NCI-H460 (cell line): ENCODE data around the gene DEF6. TPM values are rescaled to one million over a fixed set of nuclear protein-coding genes. Genes with fewer than 3 reads are reported as not detected.
A peak's percentile ranks its signal among the peaks of the same experiment; 100 is the strongest.

Experiments
- DNase-seq: peaks from one replicate; pipeline ENCODE4 v3.0.0-alpha.2; 2016; ENCODE audit warnings: low read depth; ENCODE audit errors: extremely low read depth
- total RNA-seq: library from RNA; depleted of rRNA; stranded (reverse); fragments of >200 nt; shearing (Covaris generic); gene quantifications from 2 replicates; pipeline ENCODE4 v1.2.3, GENCODE V29; 2014

DEF6 gene
- total RNA-seq, 1 experiment from 2014 or later: 2.1 TPM

DNA sequence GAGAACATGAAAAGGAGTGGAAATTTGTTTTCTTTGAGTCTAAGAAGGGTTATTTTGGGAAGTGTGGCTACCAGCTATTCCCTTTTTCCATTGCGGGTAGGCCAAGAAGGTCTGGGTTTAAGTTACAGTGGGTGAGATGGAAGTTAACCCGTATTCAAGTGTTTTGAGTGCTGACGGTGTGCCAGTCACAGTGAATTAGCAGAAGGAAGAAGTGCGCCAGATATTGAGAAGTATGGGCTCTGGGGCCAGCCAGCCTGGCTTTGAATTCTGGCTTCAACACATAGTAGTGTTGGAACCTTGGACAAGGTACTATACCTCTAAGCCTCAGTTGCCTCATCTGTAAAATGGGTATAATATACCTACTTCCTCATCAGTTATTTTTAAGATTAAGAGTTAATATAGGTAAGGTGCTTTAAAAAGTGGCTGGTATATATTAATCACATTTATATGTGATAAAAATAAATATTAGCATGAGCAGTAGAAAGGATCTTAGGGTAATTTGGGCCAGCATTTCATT lies 21.8 kb upstream of the DEF6 start:
- no peak for DNase-seq

DNA sequence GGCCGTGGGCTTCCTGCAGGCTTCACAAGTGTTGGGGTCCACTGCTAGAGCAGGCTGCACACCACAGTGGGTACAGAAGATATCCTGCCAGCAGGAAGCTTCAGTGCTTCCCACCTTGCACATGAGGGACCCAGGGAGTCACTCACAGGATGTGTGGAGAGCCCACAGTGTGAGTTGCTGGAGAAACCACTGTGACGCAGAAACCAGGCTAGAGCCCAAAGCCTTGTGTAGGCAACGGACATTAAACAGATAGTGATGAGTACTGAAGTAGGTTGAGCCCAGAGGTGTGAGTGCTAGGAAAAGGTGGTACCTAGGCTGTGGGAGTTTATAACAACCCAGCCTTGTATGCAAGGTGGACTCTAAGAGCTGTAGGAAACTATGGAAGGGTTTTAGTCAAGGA lies 18.9 kb upstream of the DEF6 start:
- DNase-seq: no peak

DNA sequence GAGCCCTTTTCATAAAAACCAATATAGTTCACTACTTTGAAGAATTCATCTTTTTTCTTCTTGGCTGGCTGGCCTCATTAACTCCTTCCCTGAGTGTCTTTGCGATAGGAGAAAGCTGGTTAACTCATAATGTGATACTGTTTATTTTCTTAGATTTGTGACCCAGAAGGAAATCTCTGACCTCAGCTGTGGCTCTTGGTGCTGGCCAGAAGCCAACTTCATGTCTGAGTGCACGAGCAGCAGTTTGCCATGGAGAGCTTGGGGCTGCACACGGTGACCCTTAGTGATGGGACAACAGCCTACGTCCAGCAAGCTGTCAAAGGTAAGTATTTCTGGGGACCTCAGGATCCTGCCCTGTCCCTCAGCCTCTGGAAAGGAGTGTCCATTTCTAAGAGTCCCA lies 16.7 kb upstream of the DEF6 start:
- no peak for DNase-seq

DNA sequence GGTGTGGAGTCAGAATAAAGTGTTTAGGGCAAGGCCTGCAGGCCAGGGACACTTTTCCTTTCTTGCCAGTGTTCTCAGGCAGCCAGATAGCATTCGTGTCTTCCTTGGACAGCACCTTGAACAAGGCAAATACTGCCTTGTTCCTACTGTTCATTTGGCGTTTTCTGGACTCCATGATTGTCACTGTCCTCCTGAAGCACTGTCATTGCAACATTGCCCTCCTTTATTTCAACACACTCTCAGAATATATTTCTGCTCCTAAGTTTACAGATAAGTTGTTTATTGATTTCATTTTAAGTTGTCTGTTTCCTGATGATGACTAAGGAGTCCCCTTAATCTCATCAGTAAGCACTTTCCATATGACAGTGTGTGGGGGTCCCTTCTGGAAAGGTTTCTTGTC lies 15.1 kb upstream of the DEF6 start:
- DNase-seq: no peak

DNA sequence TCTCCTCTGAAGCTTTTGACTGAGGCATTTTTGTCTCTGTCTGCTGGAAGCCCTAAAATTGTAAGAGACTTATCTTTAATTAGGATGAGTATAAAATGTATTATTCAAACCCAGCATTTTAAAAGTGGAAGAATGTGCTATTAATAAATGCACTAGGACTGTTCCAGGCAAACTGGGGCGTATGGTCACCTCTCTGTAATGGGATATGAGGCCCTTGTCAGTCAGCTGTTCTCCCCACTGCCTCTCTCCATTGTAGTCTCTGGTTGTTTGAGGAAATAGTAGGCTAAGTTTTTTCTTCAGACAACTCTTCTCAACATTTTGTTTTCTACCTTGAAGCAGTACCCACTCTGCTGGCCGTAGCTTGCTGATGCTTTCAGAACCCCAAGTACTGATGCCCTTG lies 14.3 kb upstream of the DEF6 start:
- no peak for DNase-seq

DNA sequence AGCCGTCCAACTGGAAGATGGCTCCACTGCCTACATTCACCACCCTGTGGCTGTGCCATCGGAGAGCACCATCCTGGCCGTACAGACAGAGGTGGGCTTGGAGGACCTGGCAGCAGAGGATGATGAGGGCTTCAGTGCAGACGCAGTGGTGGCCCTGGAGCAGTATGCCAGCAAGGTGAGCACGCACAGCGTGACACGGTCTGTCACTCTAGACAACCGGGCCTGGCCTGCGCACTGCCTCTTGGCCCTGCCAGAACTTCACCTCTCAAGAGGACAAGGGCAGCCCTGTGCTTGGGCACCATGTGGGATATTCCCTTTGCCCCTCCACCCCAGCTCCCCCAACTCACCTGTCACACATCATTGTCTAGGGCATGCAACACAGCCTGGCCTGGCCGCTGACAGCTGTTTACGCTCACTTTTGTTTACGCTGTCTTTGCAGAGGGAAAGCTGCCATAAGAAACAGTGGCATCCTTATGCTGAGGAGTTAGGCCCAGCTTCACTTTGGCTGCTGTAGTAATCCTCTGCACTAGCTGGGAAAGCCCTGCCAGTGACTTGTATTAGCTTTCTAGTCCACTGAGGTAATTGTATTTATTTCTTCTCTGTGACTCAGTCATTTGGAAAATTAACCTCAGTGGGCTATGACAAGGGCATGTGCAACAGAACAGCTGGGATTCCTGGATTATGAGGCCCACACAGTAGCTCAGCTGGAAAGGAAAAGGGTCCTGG lies 9.8 kb upstream of the DEF6 start:
- no peak for DNase-seq

DNA sequence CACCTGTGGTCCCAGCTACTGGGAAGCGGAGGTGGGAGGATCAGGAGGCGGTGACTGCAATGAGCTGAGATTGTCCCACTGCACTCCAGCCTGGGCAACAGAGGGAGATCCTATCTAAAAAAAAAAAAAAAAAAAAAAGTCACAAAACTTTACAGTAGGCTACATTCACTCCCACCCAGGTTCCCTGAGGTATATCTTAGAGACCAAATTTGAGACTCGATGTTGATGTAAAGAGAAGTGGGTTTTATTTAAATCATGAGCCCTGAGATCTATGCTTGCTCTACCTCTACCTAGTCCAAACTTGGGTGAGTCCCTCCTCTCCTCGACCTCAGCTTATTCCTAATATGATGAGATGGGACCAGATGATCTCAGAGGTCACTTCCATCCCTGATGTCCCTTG lies 8.8 kb upstream of the DEF6 start:
- no peak for DNase-seq

DNA sequence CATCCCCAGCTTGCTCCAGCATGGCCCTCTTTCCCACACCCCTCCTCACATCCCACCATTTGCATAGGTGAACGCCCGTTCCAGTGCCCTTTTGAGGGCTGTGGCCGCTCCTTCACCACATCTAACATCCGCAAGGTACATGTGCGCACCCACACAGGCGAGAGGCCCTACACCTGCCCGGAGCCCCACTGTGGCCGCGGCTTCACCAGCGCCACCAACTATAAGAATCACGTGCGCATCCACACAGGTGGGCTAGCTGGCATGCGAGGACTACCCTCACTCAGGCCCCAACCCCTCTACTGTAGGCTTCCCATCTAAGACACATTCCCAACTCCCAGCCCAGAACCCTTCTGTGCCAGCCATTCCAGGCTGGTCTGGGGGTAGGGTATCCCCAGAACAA lies 6.1 kb upstream of the DEF6 start:
- no peak for DNase-seq

DNA sequence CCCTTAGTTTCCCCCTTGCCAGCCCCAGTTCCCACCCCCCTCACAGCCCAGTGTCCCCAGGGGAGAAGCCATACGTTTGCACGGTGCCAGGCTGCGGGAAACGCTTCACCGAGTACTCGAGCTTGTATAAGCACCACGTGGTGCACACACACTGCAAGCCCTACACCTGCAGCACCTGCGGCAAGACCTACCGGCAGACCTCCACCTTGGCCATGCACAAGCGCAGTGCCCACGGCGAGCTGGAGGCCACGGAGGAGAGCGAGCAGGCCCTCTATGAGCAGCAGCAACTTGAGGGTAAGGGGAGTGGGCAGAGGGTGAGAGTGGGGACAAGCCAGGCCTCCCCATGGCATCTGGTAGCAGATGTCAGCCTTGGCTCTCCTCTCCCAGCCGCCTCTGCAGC lies 5.1 kb upstream of the DEF6 start:
- no peak for DNase-seq

DNA sequence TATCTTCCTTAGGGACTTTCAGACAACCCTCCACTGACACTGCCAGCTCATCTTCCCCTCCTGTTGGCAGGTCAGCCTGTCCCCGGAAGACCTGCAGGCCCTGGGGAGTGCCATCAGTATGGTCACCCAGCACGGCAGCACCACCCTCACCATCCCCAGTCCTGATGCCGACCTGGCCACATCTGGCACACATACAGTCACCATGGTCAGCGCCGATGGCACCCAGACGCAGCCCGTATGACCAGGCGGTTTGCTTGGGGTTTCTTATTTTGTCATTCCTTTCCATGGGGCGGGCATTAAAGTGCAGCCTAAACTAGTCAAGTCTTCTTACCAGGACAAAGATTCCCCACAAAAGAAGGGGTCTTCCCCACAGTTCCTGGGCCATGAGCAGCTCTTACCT lies 3.9 kb upstream of the DEF6 start:
- DNase-seq: no peak

DNA sequence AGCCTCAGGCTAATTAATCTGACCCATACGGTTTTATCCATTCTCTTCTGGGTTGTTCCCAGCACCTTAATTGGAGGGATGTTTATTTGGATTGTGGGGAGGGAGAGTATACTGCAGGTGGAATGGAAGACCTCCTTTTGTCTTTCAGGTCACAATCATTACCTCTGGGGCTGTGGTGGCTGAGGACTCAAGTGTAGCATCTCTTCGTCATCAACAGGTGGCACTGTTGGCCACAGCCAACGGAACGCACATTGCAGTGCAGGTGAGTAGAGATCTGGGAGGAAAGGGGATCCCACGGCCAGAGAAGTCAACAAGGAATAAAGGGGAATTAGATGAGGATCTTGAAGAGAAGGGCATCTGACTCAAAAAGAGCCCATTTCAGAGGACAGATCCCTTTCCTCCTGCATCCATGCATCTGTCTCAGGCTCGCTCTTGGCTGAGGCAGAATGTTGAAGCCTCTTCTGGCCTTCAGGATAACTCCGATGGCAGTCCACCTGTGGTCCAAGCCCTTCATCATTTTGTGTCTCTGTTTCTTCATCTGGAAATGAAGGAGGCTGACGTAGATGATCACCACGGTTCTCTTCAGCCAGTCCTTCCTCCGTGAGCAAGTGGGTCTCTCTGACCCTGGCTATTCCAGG lies 3.2 kb upstream of the DEF6 start:
- DNase-seq: peak; percentile 31

DNA sequence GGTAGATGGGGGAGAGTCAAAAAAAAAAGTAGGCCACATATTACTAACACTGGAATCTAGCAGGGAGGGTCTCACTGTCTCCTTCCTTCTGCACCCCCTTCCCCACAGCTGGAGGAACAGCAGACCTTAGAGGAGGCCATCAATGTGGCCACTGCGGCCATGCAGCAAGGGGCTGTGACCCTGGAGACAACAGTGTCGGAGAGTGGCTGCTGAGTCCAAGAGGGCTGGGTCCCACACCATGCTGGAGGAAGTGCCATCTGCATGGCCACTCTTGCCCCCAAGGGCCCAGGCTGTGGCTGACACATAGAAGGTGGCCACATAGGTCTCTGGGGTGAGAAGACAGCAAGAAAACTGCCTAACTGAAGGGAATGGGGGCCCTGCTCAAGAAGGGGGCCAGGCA lies 2.6 kb upstream of the DEF6 start:
- no peak for DNase-seq

DNA sequence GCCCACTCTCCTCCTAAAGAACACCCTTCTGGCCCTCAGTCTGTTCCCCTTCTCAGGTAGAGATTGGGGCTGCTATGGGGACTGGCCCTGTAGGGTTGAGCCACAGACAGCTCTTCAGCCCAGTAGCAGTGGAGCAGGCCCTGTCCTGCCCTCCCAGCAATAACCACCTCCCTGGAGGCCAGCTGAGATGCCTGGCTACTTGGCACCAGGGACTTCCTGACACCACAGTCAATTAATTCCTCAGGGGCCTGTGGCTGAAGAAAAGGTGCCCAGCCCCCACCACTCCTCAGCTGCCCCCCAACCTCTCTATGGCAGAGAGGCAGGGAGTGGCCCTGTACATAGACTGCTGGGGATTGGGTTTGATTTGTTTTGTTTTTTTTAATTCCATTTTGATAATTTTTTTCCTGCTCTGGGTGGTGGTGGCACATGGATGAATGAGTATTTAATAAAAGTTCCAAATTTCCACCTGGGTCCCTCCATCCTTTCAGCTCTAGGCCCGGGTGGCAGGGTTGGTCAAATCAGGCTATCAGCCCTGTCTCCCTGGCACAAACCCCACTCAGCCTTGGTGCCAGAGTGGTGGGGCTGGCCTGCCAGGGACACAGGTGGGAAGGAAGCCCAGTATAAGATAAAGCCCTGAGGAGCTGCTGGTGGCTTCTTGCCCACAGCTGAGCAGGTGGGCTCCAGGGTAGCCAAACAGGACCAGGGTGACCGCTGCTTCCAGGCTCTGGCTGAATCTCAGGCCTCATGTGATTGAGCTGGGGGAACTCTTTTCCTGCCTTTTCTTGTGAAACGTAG lies 1.9 kb upstream of the DEF6 start:
- no peak for DNase-seq

DNA sequence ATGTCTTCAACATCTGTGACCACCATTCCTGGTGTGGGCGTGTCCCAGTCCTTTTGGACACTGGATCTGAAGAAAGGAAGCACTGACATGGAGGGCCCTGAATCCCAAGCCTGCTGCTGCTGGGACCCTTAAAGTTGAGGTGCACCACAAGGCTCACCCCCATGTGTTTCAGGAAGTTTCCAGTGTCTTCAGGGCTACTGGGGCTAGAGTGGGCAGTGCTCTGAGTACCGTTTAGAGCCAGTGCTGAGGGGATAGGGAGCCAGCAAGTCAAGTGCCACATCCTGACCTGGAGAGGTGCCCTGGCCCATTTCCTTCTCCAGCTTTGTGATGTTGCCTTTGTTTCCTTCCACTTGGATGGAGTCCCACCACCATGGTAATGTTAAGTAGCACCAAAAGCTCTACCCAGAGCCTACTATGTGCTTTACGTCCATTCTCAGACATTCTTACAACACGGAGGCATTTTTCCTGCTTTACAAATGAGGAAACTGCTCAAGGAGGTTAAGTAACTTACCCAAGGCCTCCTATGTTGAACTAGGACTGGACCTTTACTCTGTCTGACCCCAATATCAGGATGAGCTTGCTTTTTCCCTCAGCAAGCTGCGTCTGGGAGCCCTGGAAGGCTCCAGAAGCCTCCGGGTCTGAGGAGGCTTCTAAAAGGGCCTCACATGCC lies 552 bp upstream of the DEF6 start:
- no peak for DNase-seq

DNA sequence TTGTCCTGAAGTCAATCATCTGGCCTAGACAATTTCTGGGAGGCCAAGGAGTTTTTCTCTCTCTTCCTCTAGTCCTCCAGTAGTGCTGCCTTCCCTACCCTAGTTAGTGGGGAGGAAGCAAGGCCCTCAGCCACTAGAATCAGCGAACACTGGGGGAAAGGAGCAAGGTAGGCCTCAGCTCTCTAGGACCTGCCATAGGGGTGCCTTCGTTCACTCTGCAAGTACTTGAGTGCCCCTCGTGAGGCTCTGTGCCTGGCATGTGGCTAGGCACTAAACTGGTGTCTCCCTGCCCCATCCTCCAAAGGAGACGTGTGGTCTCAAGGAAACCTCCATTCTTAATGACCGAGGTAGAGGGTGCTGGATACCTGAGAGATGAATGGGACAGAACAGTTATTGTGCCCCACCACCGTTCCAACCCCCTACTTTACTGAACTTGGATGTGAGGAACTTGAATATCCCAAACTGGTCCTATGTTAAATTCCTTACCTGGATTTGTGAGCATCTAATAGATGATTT lies 1.1 kb downstream of the DEF6 start:
- no peak for DNase-seq

DNA sequence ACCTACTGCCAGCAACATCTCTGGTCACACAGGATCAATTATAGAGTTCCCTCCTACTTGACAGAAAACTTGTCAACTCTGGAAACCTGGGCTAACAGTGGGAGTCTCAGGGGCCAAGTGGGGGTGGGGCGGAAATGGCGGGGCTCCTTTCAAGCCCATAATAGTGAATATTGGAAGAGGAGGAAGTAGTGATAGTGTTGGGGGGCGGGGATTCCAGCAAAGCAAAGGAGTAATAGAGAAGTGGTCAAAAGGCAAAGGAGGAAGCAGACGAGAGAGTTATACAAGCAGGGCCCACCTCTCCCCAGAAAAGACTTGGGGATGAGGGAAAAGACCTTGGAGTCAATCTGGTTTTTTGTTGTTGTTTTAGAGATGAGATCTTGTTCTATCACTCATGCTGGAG lies 2.1 kb downstream of the DEF6 start:
- DNase-seq: no peak

DNA sequence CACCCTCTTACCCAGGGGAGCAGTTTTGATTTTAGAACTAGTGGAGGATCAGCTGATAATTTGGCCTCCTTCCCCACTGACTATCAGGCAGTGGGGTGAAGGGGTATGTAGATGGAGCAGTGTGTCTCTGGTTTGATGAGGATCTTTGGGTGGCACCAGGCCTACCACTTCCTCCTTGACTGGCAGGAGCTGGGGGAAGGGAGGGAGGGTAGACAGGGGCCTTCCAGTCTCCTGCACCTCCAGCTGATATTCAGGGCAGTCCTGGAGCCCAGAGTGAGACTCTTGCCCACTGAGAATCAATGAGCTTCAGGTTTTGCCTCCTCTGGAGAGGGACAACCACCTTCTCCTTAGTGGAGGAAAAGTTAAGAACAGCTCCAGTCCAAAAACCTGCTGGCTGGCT lies 3.2 kb downstream of the DEF6 start:
- DNase-seq: no peak

DNA sequence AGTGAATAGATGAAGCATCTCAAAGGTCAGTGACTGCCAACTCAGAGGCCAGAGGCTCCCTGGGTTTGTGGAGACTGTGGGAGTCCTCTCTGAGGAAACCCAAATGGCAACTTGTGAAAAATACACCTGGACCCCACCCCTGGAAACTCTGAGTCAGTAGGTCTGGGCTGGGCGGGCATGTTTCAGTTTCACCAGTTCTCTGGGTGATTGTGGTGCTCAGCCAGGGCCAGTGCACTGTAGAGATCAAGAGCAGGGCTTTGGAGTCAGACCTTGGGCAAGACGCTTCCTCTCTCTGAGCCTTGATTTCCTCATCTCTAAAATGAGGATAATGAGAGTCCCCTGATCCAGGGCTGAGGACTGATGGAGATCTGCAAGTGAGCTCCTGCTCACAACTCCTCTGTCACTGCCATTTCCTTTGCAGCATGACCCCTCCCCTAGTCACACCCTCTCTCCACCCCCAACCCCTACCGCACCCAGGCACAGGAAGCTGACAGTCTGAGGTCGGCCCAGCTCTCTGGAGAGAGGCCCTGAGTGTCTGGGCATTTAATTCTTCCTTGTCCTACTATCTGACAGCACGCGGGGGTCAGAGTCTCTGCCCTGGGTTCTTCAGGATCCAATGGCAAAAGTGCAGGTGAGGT lies 5.1 kb downstream of the DEF6 start:
- DNase-seq: no peak

DNA sequence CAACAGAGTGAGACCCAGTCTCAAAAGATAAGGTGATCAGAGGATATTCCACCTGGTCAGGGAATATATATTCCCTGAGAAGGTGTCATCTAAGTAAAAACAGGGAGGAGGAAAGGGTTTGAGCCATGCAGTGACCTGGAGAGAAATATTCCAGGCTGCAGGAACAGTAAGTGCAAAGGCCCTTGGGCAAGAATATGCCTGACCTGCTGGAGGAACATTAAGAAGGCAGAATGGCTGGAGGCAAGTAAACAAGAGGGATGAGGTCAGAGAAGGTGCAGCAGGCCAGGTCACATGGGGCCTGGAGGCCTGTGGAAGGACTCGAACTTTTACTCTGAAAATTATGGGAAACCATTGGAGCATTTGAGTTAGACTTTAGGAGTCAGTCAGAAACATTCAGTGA lies 6.7 kb downstream of the DEF6 start:
- DNase-seq: no peak

DNA sequence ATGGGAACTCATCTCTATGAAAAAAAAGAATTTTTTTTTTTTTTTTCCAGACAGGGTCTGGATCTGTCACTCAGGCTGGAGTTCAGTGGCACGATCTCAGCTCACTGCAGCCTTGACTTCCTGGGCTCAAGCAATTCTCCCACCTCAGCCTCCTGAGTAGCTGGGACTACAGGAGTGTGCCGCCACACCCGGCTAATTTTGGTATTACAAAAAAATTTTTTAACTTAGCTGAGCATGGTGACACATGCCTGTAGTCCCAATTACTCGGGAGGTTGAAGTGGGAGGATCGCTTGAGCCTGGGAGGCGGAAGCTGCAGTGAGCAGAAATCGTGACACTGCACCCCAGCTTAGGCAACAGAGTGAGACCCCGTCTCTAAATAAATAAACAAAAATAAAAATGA lies 7.5 kb downstream of the DEF6 start:
- DNase-seq: no peak
